ENCODE data around the gene SIL1.

SIL1 gene

GRCh38 chr5:138948471-138949222 lies 249.5 kb downstream of the SIL1 start:
- no peak for DNase-seq (ENCODE audit: low read depth)
- TF ChIP-seq CTCF (conservative IDR thresholded peaks at IDR 0.05; ENCODE audit: control insufficient read depth, insufficient read depth, low read depth, low read length) = no peak
- H3K4me3 ChIP-seq (ENCODE audit: control insufficient read depth, low read depth, low read length) = no peak overlapping the region

GRCh38 chr5:138947780-138948179 lies 250.4 kb downstream of the SIL1 start:
- H3K4me3 ChIP-seq (ENCODE audit: control insufficient read depth, low read depth, low read length) = no peak overlapping the region
- TF ChIP-seq CTCF (conservative IDR thresholded peaks at IDR 0.05; ENCODE audit: control insufficient read depth, insufficient read depth, low read depth, low read length) = no peak
- DNase-seq (ENCODE audit: low read depth) = no peak

GRCh38 chr5:138946831-138947560 lies 251.2 kb downstream of the SIL1 start:
- no peak for TF ChIP-seq CTCF (conservative IDR thresholded peaks at IDR 0.05; ENCODE audit: control insufficient read depth, insufficient read depth, low read depth, low read length)
- H3K4me3 ChIP-seq (ENCODE audit: control insufficient read depth, low read depth, low read length) = no peak overlapping the region
- DNase-seq (ENCODE audit: low read depth) = no peak

GRCh38 chr5:138946241-138946623 lies 251.9 kb downstream of the SIL1 start:
- DNase-seq (ENCODE audit: low read depth) = no peak
- no peak for TF ChIP-seq CTCF (conservative IDR thresholded peaks at IDR 0.05; ENCODE audit: control insufficient read depth, insufficient read depth, low read depth, low read length)
- no peak overlapping the region for H3K4me3 ChIP-seq (ENCODE audit: control insufficient read depth, low read depth, low read length)

GRCh38 chr5:138945421-138946240 lies 252.5 kb downstream of the SIL1 start:
- no peak overlapping the region for H3K4me3 ChIP-seq (ENCODE audit: control insufficient read depth, low read depth, low read length)
- TF ChIP-seq CTCF (conservative IDR thresholded peaks at IDR 0.05; ENCODE audit: control insufficient read depth, insufficient read depth, low read depth, low read length) = no peak
- DNase-seq (ENCODE audit: low read depth) = no peak

GRCh38 chr5:138944527-138945322 lies 253.4 kb downstream of the SIL1 start:
- no peak for DNase-seq (ENCODE audit: low read depth)
- no peak overlapping the region for H3K4me3 ChIP-seq (ENCODE audit: control insufficient read depth, low read depth, low read length)
- TF ChIP-seq CTCF (conservative IDR thresholded peaks at IDR 0.05; ENCODE audit: control insufficient read depth, insufficient read depth, low read depth, low read length) = no peak

Data from fibroblast of mammary gland (primary cell).